ENCODE measurements around the gene LOXL1. TPM values are rescaled to one million over a fixed set of nuclear protein-coding genes. Genes with fewer than 3 reads are reported as not detected.

LOXL1 gene
- 1 to 10 TPM; 2.0 to 2.5 TPM for total RNA-seq
- long read RNA-seq, partial matches to known transcripts, result 0 of 1 reads
- long read RNA-seq, other reads (novel, unspliced or antisense), result 0 of 1 reads

DNA sequence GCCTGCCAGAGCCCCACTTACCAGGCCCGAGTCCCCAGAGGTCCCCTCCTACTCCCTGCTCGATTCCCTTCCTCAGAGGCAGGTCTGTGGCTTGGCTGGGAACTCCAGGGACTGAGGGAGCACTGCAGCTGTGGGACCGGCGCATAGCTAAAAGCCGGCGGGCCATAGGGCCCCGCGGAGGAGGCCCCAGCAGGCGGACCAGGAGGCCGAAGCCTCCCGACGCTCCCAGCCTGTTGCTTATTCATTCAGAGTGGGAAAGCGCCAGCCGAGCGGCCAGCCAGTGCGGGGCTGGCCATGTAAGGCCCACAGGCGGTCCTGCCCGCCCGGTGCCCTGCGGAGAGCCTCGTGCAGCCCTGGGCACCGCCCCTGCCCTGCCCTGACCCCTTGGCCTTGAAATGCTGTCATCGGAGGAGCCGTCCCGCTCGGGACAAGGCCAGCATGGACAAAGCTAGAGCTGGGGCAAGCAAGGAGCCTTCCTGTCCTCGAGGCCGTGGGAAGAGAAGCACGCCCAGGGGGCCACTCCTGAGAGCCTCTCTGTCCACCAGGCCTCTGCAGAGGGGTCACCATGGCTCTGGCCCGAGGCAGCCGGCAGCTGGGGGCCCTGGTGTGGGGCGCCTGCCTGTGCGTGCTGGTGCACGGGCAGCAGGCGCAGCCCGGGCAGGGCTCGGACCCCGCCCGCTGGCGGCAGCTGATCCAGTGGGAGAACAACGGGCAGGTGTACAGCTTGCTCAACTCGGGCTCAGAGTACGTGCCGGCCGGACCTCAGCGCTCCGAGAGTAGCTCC lies at the start of gene LOXL1:
TSS of gene LOXL1 (plus strand) at position 244 of the 784 bp plus-strand sequence. CDS start at position 566, 322 bp downstream.
- DNase-seq, result peak; percentile 55 to 70
- peak; percentile 52 for ATAC-seq
- intact Hi-C loops (cut with DNase I, micrococcal nuclease), result no loop called here

- DNase-seq (no peak), ATAC-seq (no peak)
- intact Hi-C loops (cut with DNase I, micrococcal nuclease), result no loop called here
These were observed 46.8 kb upstream of the LOXL1 start for GRCh38 chr15:73879426-73879825.

- DNase-seq (peak in 1 of 2 donors; percentile 20), ATAC-seq (no peak)
- intact Hi-C loops (cut with DNase I, micrococcal nuclease), result no loop called here
These were observed 44.5 kb upstream of the LOXL1 start for GRCh38 chr15:73881579-73882320.

- ATAC-seq, result no peak
- peak in 1 of 2 donors; percentile 13 for DNase-seq
- intact Hi-C loops (cut with DNase I, micrococcal nuclease), result no loop called here
These were observed 43.4 kb upstream of the LOXL1 start for GRCh38 chr15:73882761-73883419.

GRCh38 chr15:73884159-73884558 lies 42.1 kb upstream of the LOXL1 start:
- no peak for ATAC-seq
- intact Hi-C loops (cut with DNase I, micrococcal nuclease), result no loop called here
- no peak for DNase-seq

DNA sequence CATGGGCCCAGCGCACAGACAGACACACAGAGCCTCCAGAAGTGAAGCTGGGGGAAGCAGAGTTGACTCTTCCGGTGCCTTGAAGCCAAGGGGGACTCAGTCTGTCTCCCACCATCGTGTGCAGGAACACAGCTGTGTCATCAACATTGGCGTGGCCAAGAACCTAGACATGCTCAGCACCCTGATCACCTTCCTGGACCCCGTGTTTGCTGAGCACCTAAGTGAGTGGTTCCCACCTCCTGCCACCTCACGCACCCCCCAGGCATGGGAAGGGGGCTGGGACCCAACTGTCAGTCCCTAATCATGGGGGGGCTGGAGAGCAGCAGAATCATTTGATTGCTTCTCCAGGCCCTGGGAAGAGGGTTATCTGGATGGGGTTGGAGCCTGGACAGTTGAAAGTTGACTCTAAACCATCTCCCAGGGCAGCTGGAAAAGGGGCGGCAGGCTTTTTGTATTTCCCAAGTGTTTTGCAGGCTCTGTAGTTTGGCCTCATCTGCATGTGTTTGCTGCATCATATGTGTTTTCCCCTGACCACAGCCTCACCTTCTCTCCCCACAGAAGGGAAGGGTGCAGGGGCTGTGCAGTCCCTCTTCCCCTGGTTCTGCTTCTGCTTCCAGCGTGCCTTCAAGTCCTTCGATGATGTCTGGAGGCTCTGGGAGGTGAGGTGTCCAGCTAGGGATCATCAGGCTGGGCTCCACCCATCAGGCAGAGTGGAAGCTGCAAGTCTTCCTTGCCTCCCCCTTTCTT lies 40.1 kb upstream of the LOXL1 start:
- no peak for ATAC-seq
- no peak for DNase-seq
- intact Hi-C loops (cut with DNase I, micrococcal nuclease), result no loop called here

DNA sequence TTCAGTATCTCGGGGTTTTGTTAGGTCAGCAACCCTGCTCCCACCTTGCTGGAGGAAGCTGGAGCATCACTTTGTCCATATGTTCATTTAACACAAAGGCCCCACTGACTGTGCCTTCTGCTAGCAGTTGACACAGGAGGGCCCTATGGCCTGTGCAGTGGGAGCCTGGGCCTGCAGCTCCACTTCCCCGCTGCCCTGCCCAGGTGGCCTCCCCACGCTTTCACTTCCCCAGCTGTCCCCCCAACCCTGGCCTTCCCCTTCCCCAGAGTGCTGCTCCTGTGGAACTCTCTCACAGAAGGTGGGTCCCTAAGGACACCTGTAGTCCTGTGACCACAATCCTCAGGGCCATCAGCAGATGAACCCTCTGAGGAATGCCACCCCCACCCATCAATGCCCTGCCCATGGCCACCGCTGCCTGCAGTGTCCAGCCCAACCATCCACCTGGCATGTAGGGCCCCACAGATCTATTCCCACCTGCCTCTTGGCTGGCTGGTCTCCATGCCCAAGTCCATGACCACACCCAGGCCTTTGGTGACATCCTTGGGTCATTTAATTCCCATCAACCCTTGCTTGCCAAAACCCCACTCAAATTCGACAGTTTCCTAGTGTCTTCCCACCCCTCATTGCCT lies 39.4 kb upstream of the LOXL1 start:
- intact Hi-C loops (cut with DNase I, micrococcal nuclease), result no loop called here
- peak in 1 of 2 donors; percentile 5 for DNase-seq

GRCh38 chr15:73887481-73887880 lies 38.8 kb upstream of the LOXL1 start:
- ATAC-seq (no peak), DNase-seq (peak in 1 of 2 donors; percentile 10)
- intact Hi-C loops (cut with DNase I, micrococcal nuclease), result no loop called here

More for the DNA sequence above, 39.4 kb upstream of the LOXL1 start:
- ATAC-seq, result no peak

DNA sequence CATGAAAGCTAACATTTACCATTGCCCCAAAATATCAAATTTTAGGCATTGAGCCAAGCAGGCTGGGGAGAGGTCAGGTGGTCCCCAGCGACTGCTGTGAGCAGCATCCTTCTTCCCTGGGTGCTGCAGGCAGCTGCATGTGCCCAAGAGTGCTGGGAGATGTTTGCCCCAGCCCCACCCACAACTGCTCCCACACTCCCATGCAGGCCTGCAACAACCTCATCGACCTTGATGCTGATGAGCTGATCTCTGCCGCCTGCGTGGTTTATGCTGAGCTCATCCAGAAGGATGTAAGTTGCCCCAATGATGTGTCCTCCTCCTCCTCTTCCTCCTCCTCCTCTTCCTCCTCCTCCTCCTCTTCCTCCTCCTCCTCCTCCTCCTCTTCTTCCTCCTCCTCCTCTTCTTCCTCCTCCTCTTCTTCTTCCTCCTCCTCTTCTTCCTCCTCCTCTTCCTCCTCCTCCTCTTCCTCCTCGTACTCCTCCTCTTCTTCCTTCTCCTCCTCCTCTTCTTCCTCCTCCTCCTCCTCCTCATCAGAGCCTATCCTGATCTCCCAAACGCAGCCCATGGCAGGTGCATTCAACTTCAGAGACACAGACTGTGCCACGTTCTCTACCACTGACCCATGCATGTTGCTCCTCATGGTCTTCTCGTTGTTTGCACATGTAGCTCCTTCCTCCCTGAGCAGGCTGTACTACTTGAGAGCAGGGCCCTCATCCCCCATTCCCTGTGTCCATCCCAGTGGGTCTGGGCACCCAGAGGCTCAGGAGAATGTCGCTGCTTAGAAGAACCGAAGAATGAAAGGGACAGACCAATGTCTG lies 37.8 kb upstream of the LOXL1 start:
- no peak for ATAC-seq
- intact Hi-C loops (cut with DNase I, micrococcal nuclease), result no loop called here

GRCh38 chr15:73889053-73889761 lies 37.1 kb upstream of the LOXL1 start:
- DNase-seq (no peak), ATAC-seq (no peak)
- intact Hi-C loops (cut with DNase I, micrococcal nuclease), result no loop called here

More for the DNA sequence above, 37.8 kb upstream of the LOXL1 start:
- peak in 1 of 2 donors; percentile 8 for DNase-seq

GRCh38 chr15:73889762-73890124 lies 36.5 kb upstream of the LOXL1 start:
- ATAC-seq (no peak), DNase-seq (peak in 1 of 2 donors; percentile 3)
- intact Hi-C loops (cut with DNase I, micrococcal nuclease), result no loop called here

DNA sequence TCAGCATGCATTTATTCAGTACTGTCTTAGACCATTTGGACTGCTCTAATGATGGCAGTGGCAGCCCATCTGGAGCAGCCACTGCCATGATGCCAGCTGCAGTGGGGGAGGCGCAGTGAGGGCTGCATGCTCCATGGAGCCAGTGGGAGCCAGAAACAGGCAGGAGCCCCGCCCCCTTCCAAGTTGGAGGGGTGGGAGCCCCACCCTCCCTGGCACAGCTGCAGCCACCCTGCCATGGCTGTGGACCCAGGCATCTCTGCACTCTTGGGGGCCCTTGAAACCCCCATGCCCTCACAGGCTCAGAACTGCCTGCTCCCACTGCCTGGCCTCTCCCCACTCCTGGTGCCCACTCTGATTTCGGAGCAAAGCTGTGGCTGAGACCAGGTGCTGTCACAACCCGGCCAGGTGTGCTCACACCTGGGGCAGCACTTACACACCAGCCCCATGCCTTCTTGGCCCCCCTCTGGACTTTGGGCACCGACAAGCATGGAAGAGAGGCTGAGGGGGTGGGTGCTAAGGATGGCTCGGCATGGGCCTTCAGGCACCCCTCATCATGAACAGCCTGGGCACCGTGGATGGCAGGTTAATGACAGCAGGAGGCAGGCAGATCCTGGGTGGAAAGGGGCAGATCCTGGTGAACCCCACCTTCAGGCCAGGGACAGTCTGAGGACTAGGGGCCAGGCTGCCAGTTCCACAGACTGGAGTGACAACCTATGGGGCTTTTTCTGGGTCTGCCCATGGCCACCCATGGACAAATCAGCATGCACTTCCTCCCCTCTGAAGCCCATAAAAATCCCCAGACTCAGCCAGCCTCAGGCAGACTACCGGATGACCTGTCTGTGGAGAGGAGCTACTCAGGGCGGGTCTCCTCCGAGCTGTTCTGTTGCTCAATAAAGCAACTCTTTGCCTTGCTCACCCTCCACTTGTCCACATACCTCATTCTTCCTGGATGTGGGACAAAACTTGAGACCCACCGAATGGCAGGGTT lies 34.6 kb upstream of the LOXL1 start:
- DNase-seq (no peak), ATAC-seq (no peak)
- intact Hi-C loops (cut with DNase I, micrococcal nuclease), result no loop called here

- ATAC-seq (no peak), DNase-seq (no peak)
- intact Hi-C loops (cut with DNase I, micrococcal nuclease), result no loop called here
These were observed 33.6 kb upstream of the LOXL1 start for GRCh38 chr15:73892446-73893226.

DNA sequence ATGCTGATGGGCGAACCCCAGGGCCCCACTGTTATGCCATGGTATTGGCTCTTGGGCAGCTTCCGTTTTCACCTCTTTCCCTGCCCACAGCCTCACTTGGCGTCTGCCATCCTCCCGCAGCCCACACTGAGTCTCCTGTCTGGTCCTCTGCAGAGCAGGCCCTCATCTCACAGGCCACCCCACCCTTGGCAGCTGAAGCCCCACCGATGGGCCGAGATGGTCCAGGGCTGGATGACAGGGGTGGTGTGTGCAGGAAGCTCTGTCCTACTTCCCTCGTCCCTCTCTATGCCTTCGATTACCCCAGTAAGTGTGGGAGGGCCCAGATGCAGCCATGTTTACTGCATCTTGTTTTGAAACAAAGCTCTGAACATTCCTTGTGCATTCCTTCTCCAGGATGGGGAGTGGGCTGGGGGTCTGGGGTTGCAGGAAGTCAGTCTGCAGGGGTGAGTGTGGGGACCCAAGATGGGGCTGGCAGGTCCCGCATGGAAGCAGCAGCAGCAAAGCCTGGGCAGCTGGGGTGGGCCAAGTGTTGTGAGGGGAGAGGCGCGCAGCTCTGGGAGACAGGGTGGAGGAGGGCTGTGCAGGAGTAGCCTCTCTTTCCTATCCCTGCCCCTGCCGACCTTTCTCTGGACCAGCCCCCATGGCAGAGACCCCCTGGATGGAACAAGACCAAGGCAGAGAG lies 32.0 kb upstream of the LOXL1 start:
- DNase-seq (no peak), ATAC-seq (no peak)
- intact Hi-C loops (cut with DNase I, micrococcal nuclease), result no loop called here
